A673 (cell line): ENCODE results near the gene SUPT3H. TPM values are rescaled to one million over a fixed set of nuclear protein-coding genes. Genes with fewer than 3 reads are reported as not detected.

ENCODE experiments used
- BruUV-seq: library from RNA; stranded (reverse); fragments of 400-500 nt; replicated peaks from 2 replicates; lab custom pipeline; 2021; lab: Mats Ljungman, UMichigan
- CTCF ChIA-PET: fragments of 300-600 bp; sonication (Branson Sonifier 250); formaldehyde crosslinking; loops from one replicate; lab custom pipeline; 2022; ENCODE audit warnings: antibody characterized with exemption; lab: Charles Lee
- POLR2A ChIA-PET: fragments of 300-600 bp; sonication (Branson Sonifier 250); formaldehyde crosslinking; loops from one replicate; lab custom pipeline; 2022; ENCODE audit warnings: antibody characterized with exemption; ENCODE audit not compliant: low non-redundant PET; lab: Charles Lee
- DNase-seq: peaks from one replicate; pipeline ENCODE4 v3.0.0-alpha.2; 2015; ENCODE audit warnings: low spot score
- H3K27ac ChIP-seq: fragments of 200-600 bp; sonication (generic); 2 replicates; pipeline ENCODE4 v1.5.1; 2016; ENCODE audit warnings: mixed run types, low read depth, mild to moderate bottlenecking, mixed read lengths, antibody characterized with exemption, low read length; ENCODE audit not compliant: poor library complexity, severe bottlenecking
- H3K27me3 ChIP-seq: fragments of 200-600 bp; sonication (generic); replicated peaks from 2 replicates; pipeline ENCODE4 v1.6.1; 2017; ENCODE audit warnings: mixed run types, low read depth, mild to moderate bottlenecking, mixed read lengths, antibody characterized with exemption, low read length; ENCODE audit not compliant: insufficient read depth, poor library complexity
- H3K36me3 ChIP-seq: fragments of 200-600 bp; sonication (generic); 2 replicates; pipeline ENCODE4 v1.6.1; 2016; ENCODE audit warnings: mixed run types, mild to moderate bottlenecking, mixed read lengths, antibody characterized with exemption, low read length; ENCODE audit not compliant: insufficient read depth, poor library complexity, severe bottlenecking
- H3K4me1 ChIP-seq: fragments of 200-600 bp; sonication (generic); 2 replicates; pipeline ENCODE4 v1.6.1; 2017; ENCODE audit warnings: mixed run types, mild to moderate bottlenecking, mixed read lengths, antibody characterized with exemption, low read length; ENCODE audit not compliant: insufficient read depth, poor library complexity, severe bottlenecking
- H3K4me3 ChIP-seq: fragments of 200-600 bp; sonication (generic); 2 replicates; pipeline ENCODE4 v1.5.1; 2016; ENCODE audit warnings: low read depth, mixed run types, mild to moderate bottlenecking, mixed read lengths, low read length; ENCODE audit not compliant: poor library complexity, severe bottlenecking
- H3K9me3 ChIP-seq: fragments of 200-600 bp; sonication (generic); 2 replicates; pipeline ENCODE4 v1.6.1; 2016; ENCODE audit warnings: mixed run types, low read depth, mild to moderate bottlenecking, mixed read lengths, antibody characterized with exemption, low read length; ENCODE audit not compliant: poor library complexity, severe bottlenecking
- EZH2 ChIP-seq: fragments of 200-600 bp; sonication (generic); IDR thresholded peaks from 2 replicates; pipeline ENCODE4 v1.6.1; 2017; ENCODE audit warnings: borderline replicate concordance, low read depth, mild to moderate bottlenecking, mixed read lengths, antibody characterized with exemption, low read length; ENCODE audit not compliant: poor library complexity, severe bottlenecking
- intact Hi-C: fragments of 100-400 bp; cut with micrococcal nuclease; formaldehyde crosslinking; loops from one replicate; pipeline ENCODE4 v1.10.0; 2022; ENCODE audit not compliant: unreplicated experiment
- total RNA-seq: library from RNA; stranded (reverse); gene quantifications from 2 replicates; pipeline ENCODE4 v1.2.3, GENCODE V29; 2021
- TF ChIP-seq, protein P1 (sequence below): fragments of 300-800, 200-600 bp; sonication (generic); conservative IDR thresholded peaks from 2 replicates; pipeline ENCODE4 v1.5.1; 2017; ENCODE audit warnings: low read depth, mild to moderate bottlenecking, antibody characterized with exemption, low read length, moderate library complexity, mixed read lengths

The SUPT3H gene
- total RNA-seq, 1 experiment from 2014 or later: 10.8 TPM

DNA sequence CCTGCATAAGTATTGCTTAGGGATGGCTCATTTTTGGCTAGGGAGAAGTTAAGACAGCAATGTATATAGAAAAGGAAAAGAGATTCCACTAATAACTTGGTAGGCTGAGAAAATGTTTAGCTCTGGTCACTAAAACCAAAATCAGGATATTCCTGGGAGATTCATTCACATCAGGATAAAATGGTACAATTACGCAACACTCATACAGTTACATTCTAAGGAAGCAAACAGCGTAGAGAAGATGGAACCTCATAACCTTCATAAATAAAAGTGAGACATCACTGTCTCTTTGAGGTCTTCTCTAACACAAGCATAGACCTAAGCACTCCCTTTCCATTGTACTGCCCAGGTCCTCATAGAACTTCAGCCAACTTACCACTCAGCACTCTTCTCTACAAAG is 345.3 kb downstream of the SUPT3H start:
- H3K9me3 ChIP-seq: no peaks in the 10 kb centered on the region
- no TSS peak for BruUV-seq
- no peaks in the 10 kb centered on the region for H3K27me3 ChIP-seq
- ChIA-PET CTCF (interaction anchor here (0.5 kb wide), 1 partner anchor 17 kb away, joined by 4 read pairs; no protein-coding TSS in a partner anchor), POLR2A (no interaction called here)
- no peaks in the 10 kb centered on the region for H3K36me3 ChIP-seq
- intact Hi-C loops: no loop called here
- no peak for DNase-seq
- H3K4me3 ChIP-seq: no peak overlapping the region
- no peak overlapping the region for H3K27ac ChIP-seq
- TF ChIP-seq, protein P1, sequence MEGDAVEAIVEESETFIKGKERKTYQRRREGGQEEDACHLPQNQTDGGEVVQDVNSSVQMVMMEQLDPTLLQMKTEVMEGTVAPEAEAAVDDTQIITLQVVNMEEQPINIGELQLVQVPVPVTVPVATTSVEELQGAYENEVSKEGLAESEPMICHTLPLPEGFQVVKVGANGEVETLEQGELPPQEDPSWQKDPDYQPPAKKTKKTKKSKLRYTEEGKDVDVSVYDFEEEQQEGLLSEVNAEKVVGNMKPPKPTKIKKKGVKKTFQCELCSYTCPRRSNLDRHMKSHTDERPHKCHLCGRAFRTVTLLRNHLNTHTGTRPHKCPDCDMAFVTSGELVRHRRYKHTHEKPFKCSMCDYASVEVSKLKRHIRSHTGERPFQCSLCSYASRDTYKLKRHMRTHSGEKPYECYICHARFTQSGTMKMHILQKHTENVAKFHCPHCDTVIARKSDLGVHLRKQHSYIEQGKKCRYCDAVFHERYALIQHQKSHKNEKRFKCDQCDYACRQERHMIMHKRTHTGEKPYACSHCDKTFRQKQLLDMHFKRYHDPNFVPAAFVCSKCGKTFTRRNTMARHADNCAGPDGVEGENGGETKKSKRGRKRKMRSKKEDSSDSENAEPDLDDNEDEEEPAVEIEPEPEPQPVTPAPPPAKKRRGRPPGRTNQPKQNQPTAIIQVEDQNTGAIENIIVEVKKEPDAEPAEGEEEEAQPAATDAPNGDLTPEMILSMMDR: no peak
- H3K4me1 ChIP-seq: no peaks in the 10 kb centered on the region

GRCh38 chr6:45031601-45032000 is 346.1 kb downstream of the SUPT3H start:
- DNase-seq: no peak
- H3K9me3 ChIP-seq: peaks cover 7% of the 10 kb centered on the region
- TF ChIP-seq, protein P1: no peak
- TF ChIP-seq EZH2: no peak
- H3K4me1 ChIP-seq: no peaks in the 10 kb centered on the region
- intact Hi-C loops: no loop called here
- POLR2A ChIA-PET: no interaction called here
- CTCF ChIA-PET: no interaction called here
- no peak overlapping the region for H3K27ac ChIP-seq
- BruUV-seq: no TSS peak
- no peak overlapping the region for H3K4me3 ChIP-seq
- no peaks in the 10 kb centered on the region for H3K36me3 ChIP-seq
- no peaks in the 10 kb centered on the region for H3K27me3 ChIP-seq

DNA sequence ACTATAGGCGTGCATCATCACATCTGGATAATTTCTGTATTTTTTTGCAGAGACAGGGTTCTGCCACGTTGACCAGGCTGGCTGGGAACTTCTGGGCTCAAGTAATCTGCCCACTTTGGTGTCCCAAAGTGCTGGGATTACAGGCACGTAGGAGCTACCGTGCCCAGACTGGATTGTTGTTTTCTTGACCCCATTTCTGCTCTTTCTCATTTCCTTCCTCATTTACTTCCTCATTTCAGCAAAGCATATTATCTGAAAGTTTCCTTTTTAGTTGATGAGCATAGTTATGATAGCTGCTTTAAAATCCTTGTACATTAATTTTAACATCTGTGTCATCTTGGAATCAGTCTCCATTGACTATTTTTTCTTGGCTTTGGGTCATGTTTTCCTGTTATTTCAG is 350.6 kb downstream of the SUPT3H start:
- POLR2A ChIA-PET: no interaction called here

More for the DNA sequence above, 350.6 kb downstream of the SUPT3H start:
- Histone ChIP-seq H3K4me1 (no peaks in the 10 kb centered on the region), H3K9me3 (peaks cover 7% of the 10 kb centered on the region), H3K4me3 (no peak overlapping the region), H3K27me3 (no peaks in the 10 kb centered on the region), H3K36me3 (no peaks in the 10 kb centered on the region), H3K27ac (no peak overlapping the region)
- no peak for DNase-seq
- CTCF ChIA-PET: no interaction called here
- no TSS peak for BruUV-seq
- TF ChIP-seq EZH2: no peak
- TF ChIP-seq, protein P1: no peak
- intact Hi-C loops: no loop called here
